GM19372 (cell line): Measurements from ENCODE around the gene SHROOM3.

Source experiments
- ATAC-seq: cut with Tn5 transposase; IDR thresholded peaks from one replicate; pipeline ENCODE4 v1.9.1; 2021; ENCODE audit warnings: mild to moderate bottlenecking, low read depth, moderate library complexity; ENCODE audit not compliant: unreplicated experiment

The SHROOM3 gene

GRCh38 chr4:76791479-76791878 lies 356.4 kb downstream of the SHROOM3 start:
- no peak for ATAC-seq

GRCh38 chr4:76792418-76792817 lies 357.4 kb downstream of the SHROOM3 start:
- ATAC-seq = no peak

DNA sequence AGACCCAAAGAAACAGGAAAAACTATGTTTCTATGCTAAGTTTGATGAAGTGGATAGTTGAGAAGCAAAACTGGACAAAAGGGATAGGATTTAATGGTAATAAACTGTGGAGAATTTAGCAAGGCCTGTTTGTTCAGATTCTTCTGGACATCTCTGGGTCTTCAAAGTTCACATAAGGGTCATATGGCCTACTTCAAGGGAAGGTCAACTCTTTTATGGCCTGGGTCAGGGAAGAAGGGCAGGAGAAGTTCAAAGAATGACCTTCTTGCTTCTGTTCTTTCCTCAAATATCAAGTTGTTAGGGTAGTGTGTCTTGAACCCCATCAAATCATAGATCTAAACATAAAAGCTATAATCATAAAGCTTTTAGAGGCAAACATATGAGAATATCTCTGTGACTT lies 360.2 kb downstream of the SHROOM3 start:
- no peak for ATAC-seq

GRCh38 chr4:76799140-76799539 lies 364.1 kb downstream of the SHROOM3 start:
- no peak for ATAC-seq

- no peak for ATAC-seq
Observed at GRCh38 chr4:76799718-76800117, 364.7 kb downstream of the SHROOM3 start.

DNA sequence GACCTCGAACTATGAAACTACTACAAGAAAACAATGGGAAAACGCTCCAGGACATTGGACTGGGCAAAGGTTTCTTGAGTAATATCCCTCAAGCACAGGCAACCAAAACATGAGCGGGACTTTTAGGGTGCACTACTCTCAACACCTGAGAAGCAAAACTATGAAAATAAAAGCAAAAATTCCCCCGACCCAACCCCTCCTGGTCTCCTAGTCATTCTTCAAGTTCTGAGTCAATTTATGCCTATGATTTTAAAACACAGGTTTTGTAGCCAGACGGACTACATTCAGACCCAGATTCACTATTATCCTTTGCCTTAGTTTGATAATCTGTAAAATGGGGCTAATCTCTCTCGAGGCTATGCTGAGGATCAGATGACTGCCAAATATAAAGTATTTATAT lies 365.9 kb downstream of the SHROOM3 start:
- ATAC-seq = no peak

DNA sequence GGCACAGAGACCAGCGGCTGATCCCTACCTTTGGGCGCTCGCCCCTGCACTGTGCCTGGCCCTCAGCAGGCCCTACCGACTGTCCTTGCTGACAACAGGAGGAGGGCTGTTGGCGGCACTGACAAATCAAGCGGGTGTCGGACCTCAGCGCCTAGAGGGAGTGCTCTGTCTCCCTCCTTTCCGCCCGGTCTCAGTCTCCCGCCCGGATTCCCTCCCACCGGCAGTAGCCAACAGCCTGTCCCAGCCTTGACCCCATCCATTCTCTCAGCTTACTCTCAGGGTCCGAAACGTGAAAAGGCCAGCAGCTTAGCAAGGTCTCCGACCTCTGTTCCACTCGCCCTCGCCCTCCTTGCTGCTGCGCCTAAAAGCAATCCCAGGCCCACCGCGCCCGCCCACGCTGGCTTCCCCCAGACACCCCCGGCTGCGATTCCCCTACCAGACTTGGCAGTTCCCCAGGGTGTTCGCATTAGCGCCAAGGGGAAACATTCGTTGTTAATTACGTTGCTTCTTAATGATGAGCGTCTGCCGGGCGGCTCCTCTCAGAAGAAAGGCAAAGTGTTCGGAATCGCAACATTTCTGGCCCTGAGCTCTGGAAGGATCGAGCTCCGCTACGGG lies 366.7 kb downstream of the SHROOM3 start:
- no peak for ATAC-seq

GRCh38 chr4:76802236-76803021 lies 367.4 kb downstream of the SHROOM3 start:
- no peak for ATAC-seq

DNA sequence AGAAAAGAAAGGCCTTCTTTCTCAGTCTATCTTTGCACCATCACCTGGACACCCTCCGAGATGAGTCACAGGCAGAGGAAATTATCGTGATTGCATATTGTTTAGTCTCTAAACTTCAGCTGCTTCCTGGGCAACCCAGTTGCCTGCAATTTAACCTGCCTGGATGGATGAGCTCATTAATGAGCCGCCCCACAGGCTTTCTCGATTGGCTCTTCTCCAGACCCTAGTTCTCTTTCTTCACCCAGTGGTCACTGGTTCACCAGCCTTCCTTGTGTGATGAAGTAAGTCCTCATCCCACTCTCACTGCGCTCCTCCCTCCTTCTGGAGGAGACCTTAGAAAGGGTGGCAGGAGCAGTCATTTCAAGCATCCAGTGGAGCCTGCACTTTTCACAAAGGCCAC lies 368.5 kb downstream of the SHROOM3 start:
- ATAC-seq = no peak

DNA sequence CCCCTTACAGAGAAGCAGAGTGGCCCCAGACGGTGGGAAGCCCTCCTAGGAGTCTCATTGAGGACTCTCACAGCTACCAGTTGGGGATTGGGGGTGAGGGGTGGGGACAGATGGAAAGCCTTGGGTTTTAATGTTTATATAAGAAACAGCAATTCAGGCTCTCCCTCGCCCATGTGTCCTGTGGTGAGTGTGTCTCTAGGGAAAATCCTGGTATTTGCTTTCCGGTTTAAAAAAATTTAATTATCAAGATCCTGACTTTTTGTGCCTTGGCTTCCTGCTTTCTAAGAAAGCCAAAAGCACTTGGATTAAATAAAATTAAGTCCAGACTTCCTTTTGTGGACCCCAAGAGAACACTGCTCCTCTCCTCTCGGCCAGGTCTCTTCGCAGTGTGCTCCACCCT lies 369.1 kb downstream of the SHROOM3 start:
- ATAC-seq = no peak

- ATAC-seq = no peak
Observed at GRCh38 chr4:76806346-76806745, 371.3 kb downstream of the SHROOM3 start.

DNA sequence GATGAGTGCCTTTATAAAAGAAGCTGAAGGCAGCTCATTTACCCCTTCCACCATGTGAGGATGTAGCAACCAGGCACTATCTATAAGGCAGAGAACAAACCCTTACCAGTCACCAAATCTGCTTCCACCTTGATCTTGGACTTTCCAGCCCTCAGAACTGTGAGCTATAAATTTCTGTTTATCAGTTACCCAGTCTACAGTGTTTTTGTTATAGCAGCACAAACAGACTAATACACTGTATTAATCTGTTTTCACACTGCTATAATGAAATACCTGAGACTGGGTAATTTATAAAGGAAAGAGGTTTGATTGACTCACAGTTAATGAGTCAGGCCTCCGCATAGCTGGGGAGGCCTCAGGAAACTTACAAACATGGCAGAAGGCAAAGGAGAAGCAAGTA lies 371.7 kb downstream of the SHROOM3 start:
- ATAC-seq = no peak

- ATAC-seq = no peak
Observed at GRCh38 chr4:76809594-76810305, 374.7 kb downstream of the SHROOM3 start.

DNA sequence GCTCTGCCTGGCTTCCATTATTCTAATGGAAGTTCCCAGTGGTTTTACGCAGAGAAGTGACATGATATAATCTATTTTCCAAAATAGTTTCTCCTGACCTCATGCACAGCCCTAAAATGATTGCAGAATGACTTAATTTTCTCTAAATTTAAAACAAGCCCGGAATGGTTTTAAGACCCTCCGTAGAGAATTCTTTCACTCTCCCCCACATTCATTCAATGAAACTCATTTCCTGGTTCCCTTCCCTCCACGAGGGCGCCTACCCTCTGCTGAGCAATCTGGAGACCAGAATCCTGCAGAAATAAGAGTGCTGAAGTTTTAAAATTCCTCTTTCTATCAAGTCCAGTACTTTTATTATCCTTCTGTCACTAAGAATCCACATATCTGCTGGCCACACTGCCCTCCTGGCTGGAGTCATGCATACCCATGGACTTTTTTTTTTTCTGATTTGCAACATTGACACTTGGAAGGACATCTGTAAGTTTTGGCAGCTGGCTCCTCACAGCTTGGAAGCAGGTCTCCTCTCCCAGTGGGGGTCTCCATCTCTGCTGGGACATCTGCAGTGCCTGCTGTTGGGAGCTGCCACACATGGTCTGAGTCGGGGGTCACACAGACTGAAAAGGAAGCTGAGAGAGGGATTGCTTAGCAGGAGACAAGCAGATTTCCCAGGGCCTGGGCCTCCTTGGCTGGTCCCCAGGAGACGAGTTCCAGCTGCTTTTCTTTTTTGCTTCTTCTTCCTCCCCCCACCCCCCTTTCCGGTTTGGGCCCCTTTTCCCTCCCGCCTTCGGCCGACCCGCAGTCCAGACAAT lies 376.8 kb downstream of the SHROOM3 start:
- ATAC-seq = no peak

DNA sequence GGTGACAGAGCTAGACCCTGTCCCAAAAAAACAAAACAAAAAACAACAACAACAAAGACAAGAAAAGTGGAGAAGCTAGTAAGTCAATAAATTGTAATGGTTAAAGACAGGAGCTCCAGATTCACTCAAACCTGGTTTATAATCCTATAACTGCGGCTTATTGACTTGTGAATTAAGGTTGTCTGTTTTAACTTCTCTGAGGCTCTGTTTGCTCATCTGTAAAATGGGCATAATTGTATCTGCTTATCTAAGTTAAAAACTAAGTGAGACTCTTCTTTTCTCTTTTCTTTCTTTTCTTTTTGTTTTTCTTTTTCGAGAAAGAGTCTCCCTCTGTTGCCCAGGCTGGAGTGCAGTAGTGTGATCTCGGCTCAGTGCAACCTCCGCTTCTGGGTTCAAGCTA lies 378.0 kb downstream of the SHROOM3 start:
- ATAC-seq = no peak

DNA sequence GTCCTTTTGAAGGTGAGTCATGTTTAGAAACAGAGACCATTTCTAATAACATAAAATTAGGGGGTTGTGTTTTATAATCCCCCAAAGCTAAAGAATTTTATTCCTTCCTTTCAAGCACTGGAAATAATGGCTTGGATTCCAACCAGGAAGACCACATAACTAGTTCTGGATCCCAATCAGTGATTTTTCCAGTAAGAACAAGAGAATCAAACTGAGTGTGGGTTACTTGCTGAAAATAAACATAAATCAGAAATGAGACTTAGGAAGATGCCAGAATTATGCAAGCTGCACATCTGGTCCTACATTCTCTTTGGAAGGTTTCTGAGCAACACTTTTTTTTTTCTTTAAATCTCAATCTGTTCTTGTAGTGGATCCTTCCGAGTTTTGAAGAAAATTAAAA lies 386.6 kb downstream of the SHROOM3 start:
- no peak for ATAC-seq

DNA sequence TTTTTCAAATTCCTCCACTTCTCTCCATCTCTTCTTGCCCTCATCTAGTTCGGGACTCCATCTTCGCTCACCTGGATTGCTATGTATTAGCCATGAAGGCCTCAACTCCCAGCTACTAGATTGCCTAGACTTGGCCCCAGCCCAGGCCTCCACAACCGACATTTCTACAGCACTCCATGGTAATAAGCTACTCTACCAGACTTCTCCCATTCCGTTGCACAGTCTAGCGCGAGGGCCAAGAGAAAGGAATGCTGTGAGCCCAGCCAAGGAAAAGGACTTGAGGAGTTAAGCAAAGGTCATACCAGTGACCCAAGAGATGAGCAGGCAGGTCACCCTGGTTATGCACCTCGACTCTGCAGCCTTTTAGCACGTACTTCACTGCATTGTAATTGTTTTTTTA lies 387.3 kb downstream of the SHROOM3 start:
- no peak for ATAC-seq

GRCh38 chr4:76823495-76823894 lies 388.5 kb downstream of the SHROOM3 start:
- no peak for ATAC-seq

- ATAC-seq = no peak
Observed at GRCh38 chr4:76830612-76830963, 395.6 kb downstream of the SHROOM3 start.

DNA sequence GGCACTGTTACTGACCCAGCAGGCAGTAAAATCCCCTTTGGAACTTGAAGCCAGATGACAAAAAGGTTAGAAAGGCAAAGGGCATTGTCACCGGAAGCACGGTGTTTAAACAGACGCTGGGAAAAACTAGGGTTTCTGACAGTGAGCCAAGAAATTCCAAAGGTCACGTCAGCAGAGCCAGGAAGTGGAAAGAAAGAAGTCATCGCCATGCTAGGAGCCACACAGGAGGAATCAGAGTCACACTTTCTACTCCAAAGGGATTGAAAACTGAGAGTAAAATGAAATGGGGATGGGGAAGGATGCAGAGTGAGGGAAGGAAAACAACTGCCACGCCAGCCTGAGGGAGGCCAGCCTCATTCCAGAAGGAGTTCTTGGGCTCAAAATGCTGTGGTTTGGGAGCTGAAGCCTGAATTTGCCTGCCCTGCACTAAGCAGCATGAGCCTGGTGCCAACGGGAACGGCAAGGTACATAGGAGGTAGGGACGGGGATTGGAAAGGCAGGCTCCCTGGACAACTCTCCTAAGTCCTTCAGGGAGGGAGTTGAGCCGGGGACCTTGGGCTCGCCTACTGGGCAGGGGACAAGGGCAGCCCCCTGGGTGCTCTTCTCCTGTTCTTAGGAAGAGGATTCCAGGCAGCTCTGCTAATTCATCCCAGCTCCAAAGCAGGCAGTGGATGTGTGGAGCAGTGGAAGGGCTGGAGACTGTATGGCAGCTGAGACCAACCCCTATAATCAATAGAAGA lies 396.1 kb downstream of the SHROOM3 start:
- ATAC-seq = no peak
